GM04504 (cell line): ENCODE data around the gene MYO16.

Source experiments
- DNase-seq: peaks from one replicate; pipeline ENCODE4 v3.0.0-alpha.2; 2012; ENCODE audit warnings: low read depth

Gene MYO16

DNA sequence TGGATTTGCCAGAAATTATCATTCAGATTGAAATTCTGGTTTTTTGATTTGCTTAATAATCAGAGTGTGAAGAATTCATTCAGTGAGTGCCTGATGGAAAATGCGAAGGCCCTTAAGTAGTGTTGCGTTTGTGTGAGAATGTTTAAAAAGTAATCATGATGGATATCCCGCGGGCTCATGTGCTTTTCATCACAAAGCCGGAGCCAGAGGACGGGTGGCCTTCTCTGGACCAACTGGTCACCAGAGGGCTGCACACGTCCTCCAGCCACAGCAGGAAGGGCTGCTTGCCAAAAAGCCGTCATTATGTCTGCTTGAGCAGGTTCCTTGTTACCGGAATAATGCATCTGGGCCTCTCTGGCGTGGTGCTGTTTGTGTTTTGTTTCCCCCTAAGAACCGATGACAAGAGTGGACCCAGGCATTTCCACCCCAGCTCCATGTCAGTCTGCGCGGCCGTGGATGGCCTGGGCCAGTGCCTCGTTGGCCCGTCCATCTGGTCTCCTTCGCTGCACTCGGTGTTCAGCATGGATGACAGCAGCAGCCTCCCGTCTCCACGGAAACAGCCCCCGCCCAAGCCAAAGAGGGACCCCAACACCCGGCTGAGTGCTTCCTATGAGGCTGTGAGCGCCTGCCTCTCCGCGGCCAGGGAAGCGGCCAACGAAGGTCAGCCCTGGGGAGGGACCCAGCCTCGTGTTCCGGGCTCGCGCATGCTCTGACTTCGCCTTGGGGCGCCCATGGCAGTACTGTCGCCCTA, 497.7 kb downstream of the MYO16 start:
- DNase-seq = no peak

DNA sequence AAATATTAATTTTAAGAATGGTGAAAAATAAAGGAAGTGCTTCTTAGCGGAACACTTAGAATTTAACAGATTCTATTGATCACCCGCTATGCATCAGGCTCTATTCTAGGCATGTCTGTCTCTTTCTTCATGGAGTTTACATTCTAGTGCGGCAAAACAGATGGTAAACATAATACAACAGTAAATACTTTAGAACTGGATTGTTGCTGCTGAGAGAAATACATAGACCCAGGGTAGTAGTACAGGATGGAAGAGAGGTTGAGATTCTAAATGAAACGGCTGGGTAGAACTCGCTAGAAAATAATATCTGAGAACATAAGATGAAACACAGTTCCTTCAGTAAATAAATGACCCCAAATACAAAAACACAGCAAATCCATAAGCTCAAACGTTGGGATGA, 498.7 kb downstream of the MYO16 start:
- no peak for DNase-seq

DNA sequence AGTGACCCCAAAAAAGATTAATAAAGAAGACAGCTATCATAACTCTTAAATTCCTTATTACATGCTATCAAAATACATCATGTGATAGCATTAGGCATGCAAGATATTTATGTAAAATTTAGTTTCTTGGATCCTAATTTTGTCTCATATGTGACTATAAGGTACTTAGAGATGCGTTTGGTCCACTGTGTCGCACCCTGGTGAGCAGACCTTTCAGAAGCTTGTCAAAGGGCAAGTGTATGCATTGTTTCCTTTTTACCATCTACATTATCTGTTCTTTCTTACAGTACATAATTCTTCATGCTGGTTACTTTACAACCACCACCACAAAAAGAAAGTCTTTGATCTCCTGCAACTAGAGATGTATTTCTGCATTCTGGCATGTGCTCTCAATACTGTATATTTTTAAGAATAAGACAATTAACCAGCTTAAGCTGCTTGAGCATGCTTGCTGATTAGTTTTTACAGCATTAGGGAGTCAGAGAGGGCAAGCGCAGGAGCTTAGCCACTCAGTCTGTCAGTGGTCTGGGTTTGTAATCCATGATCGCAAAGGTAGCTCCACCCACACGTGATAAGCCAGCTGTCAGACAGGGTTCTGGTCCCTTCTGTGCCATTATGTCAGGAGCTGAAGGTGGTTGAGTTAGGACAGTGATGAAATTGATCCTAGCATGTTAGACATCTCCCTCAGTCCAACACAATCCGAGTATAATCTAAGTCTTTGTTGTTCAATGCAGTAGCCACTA, 500.9 kb downstream of the MYO16 start:
- DNase-seq = no peak

DNA sequence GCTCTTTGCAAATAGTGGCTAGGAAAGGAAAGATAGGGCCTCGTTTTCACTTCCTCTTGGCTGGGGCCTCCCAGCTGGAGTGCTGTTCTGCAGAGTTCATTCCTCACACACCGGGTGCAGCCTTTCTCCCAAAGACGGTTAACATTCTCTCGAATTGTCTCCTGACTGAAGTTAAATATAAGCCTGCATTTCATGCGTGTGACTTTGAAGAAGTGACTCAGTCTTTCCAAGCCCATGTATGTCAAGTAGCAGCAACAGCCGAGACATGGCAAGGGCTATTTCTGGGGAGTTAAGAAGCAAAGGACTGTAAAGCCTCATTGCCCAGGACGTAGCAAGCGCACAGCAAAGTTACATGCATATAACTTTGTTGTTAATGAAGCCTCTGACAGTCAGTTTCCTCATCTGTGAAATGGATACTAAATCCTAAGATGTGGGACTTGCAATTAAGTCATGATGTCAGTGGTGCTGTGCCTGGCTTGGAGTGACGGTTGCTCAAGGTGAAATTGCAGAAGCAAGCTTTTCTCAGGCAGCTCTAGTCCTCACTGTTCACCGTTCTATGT, 502.4 kb downstream of the MYO16 start:
- no peak for DNase-seq

DNA sequence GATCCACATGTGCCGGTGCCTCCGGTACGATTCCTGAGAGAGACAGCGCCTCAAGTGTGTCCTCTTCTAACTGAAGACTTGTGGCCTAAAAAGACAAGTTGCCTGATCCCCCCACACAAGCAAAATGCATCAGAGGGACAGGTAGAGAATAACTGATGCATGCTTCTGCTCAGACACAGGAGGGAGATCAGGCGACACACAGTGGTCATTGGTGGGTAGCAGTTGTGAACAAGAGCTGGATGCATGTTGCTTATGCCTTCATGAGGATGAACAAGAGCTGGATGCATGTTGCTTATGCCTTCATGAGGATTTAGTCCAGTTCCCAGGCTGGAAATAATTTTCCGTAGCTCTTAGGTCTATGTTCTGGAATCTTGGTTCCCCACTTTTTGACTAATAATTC, 505.6 kb downstream of the MYO16 start:
- DNase-seq = no peak

DNA sequence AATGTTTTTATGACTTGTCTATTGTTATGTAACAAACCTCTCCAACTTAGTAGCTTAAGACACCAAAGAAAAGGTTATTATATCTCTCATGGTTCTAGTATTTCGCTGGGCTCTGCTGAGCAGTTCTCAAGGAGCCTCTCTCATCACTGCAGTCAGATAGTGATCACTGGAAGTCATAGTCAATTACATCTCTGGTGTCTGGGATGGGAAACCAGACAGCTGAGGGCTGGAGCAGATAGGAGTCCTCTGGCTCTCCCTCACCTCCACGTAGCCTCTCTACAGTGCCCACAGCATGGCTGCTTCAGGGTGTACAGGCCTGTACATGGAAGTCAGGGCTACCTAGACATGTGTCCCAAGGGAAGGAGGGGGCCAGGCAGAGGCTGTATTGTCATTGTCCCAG, 507.5 kb downstream of the MYO16 start:
- no peak for DNase-seq

DNA sequence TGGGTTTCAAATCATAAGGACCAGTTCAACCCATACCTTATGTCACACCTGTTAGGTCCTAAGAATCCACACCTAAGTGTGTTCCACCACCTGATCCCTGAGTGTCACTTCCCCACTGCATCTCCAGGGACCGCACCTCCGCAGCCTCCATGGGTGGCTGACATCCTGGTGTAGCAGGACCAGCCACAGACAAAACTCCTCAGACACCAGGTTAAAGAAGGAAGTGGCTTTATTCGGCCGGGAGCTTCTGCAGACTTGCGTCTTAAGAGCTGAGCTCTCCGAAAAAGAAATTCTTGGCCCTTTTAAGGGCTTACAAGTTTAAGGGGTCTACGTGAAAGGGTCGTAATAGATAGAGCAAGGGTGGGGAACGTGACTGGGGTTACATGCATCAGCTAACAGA, 509.9 kb downstream of the MYO16 start:
- no peak for DNase-seq

DNA sequence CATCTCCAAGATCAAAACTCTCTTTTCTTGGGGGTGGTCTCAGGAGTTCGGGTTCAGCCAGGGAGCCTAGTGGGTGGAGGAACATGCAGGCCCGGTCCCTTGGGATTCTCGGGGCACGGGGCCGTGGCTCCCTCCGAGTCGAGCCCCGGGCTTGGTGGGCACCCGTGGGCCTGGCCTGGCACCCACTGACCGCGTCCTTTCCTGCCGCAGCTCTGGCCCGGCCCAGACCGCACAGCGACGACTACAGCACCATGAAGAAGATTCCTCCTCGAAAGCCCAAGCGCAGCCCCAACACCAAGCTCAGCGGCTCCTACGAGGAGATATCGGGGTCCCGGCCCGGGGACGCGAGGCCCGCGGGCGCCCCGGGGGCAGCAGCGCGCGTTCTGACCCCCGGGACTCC, 510.6 kb downstream of the MYO16 start:
- no peak for DNase-seq

DNA sequence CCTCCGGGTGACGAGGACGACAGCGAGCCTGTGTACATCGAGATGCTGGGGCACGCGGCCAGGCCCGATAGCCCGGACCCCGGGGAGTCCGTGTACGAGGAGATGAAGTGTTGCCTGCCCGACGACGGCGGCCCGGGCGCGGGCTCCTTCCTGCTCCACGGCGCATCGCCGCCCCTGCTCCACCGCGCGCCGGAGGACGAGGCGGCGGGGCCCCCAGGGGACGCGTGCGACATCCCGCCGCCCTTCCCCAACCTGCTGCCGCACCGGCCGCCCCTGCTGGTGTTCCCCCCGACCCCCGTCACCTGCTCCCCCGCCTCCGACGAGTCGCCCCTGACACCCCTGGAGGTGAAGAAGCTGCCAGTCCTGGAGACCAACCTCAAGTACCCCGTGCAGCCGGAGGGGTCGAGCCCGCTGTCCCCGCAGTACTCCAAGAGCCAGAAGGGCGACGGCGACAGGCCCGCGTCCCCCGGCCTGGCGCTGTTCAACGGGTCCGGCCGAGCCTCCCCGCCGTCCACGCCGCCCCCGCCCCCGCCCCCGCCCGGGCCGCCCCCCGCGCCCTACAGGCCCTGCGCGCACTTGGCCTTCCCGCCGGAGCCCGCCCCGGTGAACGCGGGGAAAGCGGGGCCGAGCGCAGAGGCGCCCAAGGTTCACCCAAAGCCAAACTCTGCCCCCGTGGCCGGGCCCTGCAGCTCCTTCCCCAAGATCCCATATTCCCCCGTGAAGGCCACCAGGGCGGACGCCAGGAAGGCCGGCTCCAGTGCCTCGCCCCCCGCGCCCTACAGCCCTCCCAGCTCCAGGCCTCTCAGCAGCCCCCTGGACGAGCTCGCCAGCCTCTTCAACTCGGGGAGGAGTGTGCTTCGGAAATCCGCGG, 511.3 kb downstream of the MYO16 start:
- no peak for DNase-seq

DNA sequence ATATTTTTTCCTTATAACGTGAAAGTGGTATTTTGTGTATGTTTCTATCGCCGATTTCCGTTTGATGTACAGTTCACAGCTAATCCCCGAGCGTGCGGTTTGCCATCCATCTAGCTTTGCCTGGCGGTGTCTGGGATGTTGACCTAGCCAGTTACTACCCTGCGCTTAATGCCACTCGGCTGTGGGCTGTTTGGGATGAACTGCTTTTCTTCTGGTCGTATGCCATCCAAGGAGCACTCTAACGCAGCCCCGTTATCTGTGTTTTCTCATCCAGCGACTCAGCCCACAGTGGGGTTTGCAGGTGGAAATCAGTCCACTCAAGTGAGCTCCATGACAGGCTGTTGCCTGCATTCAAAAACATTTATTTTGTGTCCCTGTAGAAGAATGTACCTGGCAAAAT, 512.3 kb downstream of the MYO16 start:
- DNase-seq = no peak

DNA sequence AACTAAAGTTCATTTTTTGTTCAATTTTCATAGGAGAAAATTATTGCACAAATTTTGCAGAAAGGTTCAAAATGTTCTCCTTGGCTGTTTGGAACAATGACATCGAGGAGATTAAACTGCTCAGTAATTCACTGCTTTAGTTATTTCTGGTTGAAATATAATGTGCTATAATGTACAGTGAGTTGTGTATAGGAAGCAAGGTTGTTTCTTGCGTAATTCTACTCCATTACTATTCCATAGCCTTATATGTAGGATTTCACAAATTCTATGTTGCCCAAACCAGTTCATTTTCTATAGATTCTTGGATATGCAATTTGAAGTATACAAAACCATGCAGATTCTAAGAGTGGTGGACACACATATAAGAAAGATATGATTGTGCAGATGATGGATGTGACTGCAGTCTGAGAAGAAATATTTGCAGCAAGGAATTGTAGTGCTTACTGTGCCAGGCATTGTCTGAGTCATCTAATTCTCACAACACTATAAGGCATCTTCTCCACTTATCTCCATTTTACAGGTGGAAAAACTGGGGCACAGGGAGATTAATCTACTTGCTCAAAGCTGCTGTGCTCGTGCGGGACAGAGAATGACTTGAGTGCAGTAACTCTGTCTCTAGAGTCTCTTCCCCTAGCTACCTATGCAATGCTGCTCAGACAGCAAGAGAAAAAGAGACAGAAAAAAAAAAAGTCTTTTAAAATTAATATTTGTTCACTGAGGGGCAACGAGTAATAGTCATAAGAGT, 515.5 kb downstream of the MYO16 start:
- no peak for DNase-seq

DNA sequence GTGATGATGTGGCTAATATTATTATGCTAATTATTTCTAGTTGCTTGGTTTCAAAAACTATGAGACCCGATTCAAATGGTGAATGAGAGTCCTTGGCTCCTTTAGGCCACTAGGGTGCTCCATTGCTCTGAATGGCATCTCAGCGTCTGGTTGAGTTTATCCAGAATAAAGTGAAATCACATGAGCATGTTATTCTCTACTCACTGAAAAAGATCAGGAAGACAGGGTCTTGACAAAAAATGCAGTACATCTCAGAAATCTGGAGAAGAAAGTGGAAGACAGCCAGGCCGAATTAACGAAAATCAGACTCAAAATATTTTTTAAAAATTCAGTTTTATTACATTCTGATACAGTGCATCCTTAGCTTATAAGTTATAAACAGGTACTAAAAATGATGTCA, 516.2 kb downstream of the MYO16 start:
- DNase-seq = peak; percentile 48

DNA sequence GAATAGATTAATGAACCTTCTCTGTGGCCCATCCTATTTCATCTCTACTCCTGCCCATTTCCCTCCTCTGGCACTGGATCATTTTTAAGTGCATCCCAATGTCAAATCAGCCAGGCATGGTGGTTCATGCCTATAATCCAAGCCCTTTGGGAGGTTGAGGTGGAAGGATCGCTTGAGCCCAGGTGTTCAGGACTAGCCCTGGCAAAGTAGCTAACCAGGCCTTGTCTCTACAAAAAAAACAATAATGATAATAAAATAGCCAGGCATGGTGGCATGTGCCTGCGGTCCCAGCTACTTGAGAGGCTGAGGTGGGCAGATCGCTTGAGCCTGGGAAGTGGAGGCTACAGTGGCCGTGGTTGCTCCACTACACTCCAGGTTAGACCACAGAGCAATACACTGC, 517.0 kb downstream of the MYO16 start:
- no peak for DNase-seq

DNA sequence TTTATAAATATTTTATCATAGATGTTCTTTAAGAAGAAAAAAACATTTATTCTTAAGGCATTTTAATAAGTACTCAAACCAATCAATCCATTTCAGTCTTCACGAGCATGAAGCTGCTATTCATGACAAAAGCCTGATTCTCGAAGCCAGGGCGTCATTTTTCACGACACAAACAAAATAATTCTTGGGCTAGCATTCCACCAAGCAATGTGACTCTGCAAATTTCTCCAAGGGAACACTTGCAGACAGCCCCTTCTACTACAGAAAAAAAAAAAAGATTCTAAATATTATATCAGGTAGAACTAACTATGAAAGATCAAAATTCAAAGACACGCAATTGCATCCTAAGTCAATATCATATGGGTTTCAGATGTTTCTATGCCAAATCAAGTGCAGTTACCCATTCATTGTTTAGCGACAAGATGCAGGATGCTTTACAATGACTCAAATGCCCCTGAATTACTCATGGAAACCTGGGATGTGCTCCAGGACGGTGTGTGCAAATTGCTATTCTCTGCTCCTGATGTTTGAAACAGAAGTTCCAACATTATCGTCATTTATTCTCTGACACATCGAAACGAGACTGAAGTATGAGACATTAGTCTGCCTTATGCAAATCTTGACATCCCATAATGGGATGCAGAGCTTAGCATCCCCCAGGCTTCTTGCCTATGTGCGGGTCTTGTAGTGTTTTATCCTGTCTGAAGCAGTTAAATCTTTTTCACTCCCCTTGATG, 517.7 kb downstream of the MYO16 start:
- peak; percentile 81 for DNase-seq

DNA sequence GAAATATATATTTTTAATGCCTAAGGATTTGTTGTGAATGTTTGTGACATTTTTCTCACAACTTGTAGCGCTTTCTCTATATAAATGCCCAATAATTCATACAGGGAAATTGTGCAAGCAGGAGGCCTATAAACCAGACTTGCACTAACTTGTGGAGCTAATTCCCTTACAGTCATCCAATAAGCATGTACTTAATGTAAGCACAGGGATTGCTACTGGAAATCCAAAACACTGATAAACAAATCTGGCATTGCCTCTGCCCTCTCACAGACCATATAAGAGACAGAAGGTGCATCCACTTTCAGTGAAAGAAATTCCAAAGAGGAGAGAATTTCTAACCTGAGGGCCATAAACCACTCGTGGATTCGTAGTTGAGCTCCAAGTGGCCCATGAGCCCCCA, 518.8 kb downstream of the MYO16 start:
- DNase-seq = peak; percentile 24

DNA sequence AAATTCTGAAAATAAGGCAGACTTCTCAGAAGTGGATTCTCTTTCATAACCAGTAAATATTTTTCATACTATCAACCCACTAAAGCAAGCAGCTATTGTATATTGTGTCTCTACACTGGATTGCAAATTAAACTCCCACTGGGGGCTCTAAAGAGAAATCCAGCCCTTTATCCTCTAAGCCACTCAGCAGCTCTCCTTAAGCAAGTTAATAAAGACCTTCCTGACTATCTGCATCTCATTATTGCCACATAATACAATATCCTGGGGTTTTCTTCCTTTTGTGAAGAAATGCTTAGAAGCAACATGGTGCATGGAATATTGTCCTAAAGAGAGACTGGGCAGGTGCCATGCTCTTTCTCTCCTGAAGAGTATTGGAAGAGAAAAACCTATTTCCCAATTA, 521.3 kb downstream of the MYO16 start:
- no peak for DNase-seq

DNA sequence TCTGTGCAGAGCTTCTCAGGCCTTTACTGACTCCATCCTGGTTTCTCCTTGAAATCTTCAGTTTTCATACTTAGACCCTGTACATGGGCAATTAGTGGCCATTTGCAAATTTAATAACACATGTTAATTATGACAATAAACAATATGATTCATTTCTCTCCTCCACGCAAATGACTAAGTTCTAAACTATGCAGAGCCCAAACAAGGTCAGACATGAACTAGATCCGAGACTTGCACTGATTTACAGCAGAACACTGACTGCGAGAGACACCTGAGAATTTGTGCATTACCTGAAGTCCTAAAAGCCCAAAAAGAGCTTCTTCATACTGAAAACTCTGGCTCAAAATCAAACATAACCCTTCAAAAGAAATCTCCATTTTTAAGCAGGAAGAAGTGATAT, 521.8 kb downstream of the MYO16 start:
- DNase-seq = no peak

DNA sequence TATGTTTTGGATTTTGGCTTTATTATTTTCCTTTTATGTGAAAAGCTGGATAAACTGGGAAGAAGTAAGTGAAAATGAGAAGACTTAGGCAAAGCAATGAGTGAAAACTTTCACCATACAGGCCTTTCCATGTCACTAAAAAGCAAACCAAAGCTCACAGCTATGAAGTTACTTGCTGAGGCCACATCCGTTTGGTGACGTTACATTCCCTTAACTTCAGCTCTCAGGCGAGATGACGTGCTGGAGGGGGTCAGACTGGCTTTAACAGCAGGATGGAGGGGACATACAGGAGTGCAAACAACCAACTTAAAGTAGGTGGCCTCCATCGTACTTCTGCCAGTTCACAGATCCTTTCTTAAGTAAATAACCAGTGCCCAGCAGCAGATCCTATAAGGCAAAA, 522.3 kb downstream of the MYO16 start:
- DNase-seq = no peak

DNA sequence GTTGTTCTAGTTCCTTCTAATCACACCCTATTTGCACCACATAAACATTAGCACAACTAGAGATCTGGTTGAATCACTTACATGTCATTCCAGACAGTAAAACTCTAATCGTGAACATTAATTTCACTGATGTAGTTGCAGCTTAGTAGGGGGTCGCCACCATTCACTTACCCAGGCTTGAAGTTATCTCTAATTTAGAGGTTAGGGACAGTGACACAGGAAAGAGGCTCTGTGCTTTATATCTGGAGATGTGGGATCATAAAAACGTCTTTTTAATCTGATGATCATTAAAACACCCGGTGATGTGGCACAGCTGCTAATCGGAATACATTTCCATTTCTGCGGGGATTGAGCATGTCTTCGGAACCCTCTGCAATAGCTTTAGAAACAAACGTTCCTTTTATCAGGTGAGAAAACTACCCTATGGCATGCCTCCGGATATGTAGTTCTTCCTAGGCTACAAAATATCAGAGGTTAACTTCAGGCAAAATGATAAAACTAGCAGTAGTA, 523.0 kb downstream of the MYO16 start:
- no peak for DNase-seq

DNA sequence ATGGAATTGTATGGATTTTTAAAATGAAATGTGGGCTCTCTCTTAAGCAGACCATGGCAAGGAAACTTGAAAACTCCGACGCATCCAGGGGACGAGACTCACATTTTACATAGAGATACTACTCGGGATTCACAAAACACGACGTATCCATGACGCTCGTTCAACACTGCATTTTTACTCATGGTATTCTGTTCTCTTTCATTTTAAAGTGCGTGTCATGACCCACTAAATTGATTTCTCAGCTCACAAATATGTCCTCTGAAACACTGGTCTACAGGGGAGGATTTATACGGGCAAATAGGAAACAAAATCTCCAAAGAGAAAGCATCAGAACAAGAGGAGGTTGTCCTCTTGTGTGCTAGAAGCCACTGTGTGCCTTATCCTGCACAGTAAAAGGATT, 523.5 kb downstream of the MYO16 start:
- no peak for DNase-seq

DNA sequence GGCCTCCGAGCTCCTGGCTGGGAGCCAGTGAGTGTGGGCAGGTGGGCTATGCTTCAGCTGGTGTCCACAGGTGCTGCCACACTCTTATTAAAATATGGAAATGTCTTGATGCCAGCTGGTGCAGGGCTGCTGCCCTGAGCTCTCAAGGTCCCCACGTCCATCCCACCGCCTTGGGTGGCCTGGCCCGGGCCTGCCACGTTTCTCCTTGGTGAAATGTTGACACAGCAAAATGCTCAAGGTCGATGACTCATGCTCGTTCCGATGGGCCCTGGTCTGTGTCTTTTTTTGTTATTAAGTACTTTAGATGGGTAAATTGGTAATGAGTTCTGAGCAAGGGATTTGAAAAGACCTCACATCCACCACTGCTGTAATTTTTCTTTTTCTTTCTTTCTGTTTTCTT, 524.7 kb downstream of the MYO16 start:
- DNase-seq = no peak
